A673 (cell line): Measurements from ENCODE around the gene ITFG1.

ENCODE experiments used
- EZH2 ChIP-seq: fragments of 200-600 bp; sonication (generic); IDR thresholded peaks from 2 replicates; pipeline ENCODE4 v1.6.1; 2017; ENCODE audit warnings: borderline replicate concordance, low read depth, mild to moderate bottlenecking, mixed read lengths, antibody characterized with exemption, low read length; ENCODE audit not compliant: poor library complexity, severe bottlenecking
- TF ChIP-seq, protein P1 (sequence below): fragments of 300-800, 200-600 bp; sonication (generic); conservative IDR thresholded peaks from 2 replicates; pipeline ENCODE4 v1.5.1; 2017; ENCODE audit warnings: low read depth, mild to moderate bottlenecking, antibody characterized with exemption, low read length, moderate library complexity, mixed read lengths

- no peak for TF ChIP-seq EZH2
- TF ChIP-seq, protein P1, sequence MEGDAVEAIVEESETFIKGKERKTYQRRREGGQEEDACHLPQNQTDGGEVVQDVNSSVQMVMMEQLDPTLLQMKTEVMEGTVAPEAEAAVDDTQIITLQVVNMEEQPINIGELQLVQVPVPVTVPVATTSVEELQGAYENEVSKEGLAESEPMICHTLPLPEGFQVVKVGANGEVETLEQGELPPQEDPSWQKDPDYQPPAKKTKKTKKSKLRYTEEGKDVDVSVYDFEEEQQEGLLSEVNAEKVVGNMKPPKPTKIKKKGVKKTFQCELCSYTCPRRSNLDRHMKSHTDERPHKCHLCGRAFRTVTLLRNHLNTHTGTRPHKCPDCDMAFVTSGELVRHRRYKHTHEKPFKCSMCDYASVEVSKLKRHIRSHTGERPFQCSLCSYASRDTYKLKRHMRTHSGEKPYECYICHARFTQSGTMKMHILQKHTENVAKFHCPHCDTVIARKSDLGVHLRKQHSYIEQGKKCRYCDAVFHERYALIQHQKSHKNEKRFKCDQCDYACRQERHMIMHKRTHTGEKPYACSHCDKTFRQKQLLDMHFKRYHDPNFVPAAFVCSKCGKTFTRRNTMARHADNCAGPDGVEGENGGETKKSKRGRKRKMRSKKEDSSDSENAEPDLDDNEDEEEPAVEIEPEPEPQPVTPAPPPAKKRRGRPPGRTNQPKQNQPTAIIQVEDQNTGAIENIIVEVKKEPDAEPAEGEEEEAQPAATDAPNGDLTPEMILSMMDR = no peak
Measured at GRCh38 chr16:47424846-47425245, 36.0 kb downstream of the ITFG1 start.
